HEK293 (cell line): Measurements from ENCODE around the gene TNNT2.

ENCODE experiments used
- CTCF ChIP-seq: fragments of 450-650 bp; formaldehyde crosslinking; IDR thresholded peaks from 2 replicates; pipeline ENCODE4 v1.5.1; 2016; ENCODE audit warnings: missing biosample characterization, missing genetic modification characterization
- KLF16 ChIP-seq: fragments of 450-650 bp; formaldehyde crosslinking; IDR thresholded peaks from 2 replicates; pipeline ENCODE4 v1.5.1; 2017; ENCODE audit warnings: missing biosample characterization, missing genetic modification characterization
- TCF7L2 ChIP-seq: IDR thresholded peaks from 2 replicates; pipeline ENCODE4 v1.6.1; 2011; ENCODE audit warnings: low read depth, mild to moderate bottlenecking, inconsistent platforms, low read length, moderate library complexity, borderline replicate concordance
- YY1 ChIP-seq: fragments of 450-650 bp; formaldehyde crosslinking; IDR thresholded peaks from 2 replicates; pipeline ENCODE4 v1.5.1; 2018; ENCODE audit warnings: missing biosample characterization, missing genetic modification characterization
- ZBTB49 ChIP-seq: fragments of 450-650 bp; formaldehyde crosslinking; IDR thresholded peaks from 2 replicates; pipeline ENCODE4 v1.5.1; 2016; ENCODE audit warnings: missing biosample characterization, missing genetic modification characterization, low read depth
- ZNF18 ChIP-seq: fragments of 450-650 bp; formaldehyde crosslinking; IDR thresholded peaks from 2 replicates; pipeline ENCODE4 v1.5.1; 2016; ENCODE audit warnings: missing biosample characterization, missing genetic modification characterization
- ZNF24 ChIP-seq: fragments of 450-650 bp; formaldehyde crosslinking; IDR thresholded peaks from 2 replicates; pipeline ENCODE4 v1.5.1; 2016; ENCODE audit warnings: missing biosample characterization, missing genetic modification characterization
- ZNF416 ChIP-seq: fragments of 450-650 bp; formaldehyde crosslinking; IDR thresholded peaks from 2 replicates; pipeline ENCODE4 v1.5.1; 2016; ENCODE audit warnings: missing biosample characterization, missing genetic modification characterization
- ZNF645 ChIP-seq: fragments of 450-650 bp; formaldehyde crosslinking; IDR thresholded peaks from 2 replicates; pipeline ENCODE4; 2016; ENCODE audit warnings: missing biosample characterization, missing genetic modification characterization
- ZNF785 ChIP-seq: fragments of 450-650 bp; formaldehyde crosslinking; IDR thresholded peaks from 2 replicates; pipeline ENCODE4 v1.5.1; 2016; ENCODE audit warnings: missing biosample characterization, missing genetic modification characterization

GRCh38 chr1:201386208-201386607 lies 8.7 kb upstream of the TNNT2 start:
- TF ChIP-seq ZNF785: no peak
- TF ChIP-seq CTCF (tag by site-specific recombination): no peak
- no peak for TF ChIP-seq ZBTB49 (tag by site-specific recombination)
- TF ChIP-seq ZNF24 (tag by site-specific recombination): no peak
- TF ChIP-seq TCF7L2: no peak
- TF ChIP-seq ZNF18 (tag by site-specific recombination): no peak
- TF ChIP-seq YY1: no peak
- no peak for TF ChIP-seq ZNF645 (tag by site-specific recombination)
- no peak for TF ChIP-seq KLF16 (tag by site-specific recombination)
- TF ChIP-seq ZNF416 (tag by site-specific recombination): no peak
